HG03135 (cell line): ENCODE results near the gene ITSN1.

ENCODE experiments used
- ATAC-seq: cut with Tn5 transposase; IDR thresholded peaks from one replicate; pipeline ENCODE4 v1.9.1; 2021; ENCODE audit warnings: mild to moderate bottlenecking, moderate library complexity; ENCODE audit not compliant: unreplicated experiment

The ITSN1 gene

DNA sequence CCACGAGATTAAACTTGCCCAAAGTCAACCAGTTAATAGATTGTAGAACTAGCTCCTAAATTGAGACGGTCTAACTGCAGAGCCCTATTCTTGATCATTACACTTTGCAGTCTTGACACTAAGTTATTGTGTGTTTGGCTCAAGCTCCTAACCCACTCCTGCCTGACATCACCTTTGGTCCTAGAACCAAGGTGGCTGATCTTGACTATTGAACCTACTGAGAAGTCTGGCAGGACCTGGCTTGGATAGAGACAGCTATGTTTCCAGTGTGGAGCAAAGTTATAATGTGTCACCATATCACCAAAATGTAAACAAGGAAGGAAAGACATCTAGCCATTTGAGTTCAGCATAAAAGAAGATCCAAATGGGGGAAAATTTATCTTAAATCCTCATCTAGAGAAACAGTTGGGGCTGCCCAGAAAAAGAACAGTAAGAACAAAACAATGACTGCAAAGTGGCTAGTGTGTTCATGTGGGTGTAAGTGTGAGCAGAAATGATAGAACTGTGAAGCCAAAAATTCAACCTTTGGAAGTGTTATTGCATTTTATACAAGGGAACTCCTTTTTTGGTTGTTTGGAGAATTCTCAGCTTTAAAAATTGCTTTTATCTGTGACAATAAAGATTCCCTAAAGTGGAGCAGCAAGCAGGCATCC, 166.5 kb downstream of the ITSN1 start:
- no peak for ATAC-seq

GRCh38 chr21:33810766-33811165, 168.5 kb downstream of the ITSN1 start:
- no peak for ATAC-seq

DNA sequence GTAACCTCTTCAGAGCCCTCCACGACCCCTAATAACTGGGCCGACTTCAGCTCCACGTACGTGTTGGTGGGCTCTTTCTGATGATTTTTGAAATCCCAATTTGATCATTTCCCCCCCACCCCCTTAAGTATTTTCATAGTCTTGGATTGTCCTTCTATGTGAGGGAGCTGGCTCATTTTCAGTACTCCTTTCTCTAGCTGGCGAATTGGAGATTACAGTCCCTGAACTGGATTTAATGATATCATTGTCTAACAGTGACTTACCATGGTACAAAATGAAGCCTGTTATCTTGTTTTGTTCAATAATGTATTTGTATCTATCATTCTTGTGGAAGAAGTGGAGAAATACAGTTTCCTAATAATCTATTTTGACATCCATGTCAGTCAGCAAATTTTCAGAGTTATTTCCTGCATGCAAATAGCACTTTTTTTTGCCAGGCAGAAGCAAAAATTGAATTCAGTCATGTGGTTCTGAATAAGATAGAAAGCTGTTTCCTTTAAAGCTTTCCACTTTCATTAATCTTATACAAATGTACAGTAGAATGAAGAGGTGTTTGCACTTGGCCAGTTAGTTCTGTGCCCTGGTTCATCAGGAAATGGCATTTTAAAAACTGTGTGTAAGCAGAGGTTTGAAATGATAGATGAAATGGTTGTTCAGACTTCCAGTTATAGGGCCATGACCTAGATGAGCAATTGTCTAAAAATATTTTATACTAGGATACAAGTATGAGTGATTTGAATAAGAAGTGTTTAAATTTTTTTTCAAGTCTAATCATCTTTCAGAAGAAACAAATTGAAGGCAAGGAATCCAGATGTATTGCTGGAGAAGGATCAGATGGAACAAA, 169.1 kb downstream of the ITSN1 start:
- ATAC-seq = no peak

DNA sequence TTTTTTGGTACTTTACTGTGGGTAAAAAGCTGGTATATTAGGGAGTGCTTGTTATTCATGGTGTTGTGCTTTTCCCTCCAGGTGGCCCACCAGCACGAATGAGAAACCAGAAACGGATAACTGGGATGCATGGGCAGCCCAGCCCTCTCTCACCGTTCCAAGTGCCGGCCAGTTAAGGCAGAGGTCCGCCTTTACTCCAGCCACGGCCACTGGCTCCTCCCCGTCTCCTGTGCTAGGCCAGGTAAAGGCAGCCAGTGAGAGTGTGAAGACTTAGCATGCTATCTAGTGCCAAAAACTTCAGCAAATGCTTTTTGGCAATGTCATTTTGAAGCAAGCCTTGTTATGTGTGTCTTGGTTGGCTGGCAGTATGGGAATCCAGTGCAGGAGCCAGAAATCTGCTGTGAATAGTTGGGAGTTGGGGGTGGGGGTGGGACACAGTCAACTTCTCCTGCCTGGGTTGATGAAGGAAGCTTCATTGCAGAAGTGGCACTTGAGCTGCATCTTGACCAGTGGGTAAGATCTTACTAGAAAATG, 171.6 kb downstream of the ITSN1 start:
- ATAC-seq = no peak

GRCh38 chr21:33815143-33815707, 172.9 kb downstream of the ITSN1 start:
- ATAC-seq = no peak

GRCh38 chr21:33816174-33816573, 173.9 kb downstream of the ITSN1 start:
- ATAC-seq = no peak

DNA sequence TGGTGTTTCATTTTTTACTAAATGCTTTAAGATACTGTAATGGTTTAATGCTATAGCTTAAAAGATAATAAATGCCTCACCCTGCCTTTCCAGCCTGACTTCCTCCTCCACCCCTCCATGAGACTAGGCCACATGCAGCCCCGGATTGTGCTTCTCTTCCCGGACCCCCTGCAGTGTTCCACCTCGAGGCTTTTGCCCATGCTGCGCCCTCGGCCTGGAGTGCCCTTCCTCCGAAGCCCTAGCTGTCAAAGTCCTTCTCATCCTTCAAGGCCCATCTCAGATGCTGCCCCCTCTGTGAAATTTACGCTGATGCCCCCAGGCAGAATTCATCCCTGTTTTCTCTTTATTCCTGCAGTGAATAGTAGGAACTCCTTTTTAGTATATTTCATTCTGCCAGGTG, 174.8 kb downstream of the ITSN1 start:
- no peak for ATAC-seq

- ATAC-seq = no peak
Measured at GRCh38 chr21:33817663-33818451, 175.6 kb downstream of the ITSN1 start.

DNA sequence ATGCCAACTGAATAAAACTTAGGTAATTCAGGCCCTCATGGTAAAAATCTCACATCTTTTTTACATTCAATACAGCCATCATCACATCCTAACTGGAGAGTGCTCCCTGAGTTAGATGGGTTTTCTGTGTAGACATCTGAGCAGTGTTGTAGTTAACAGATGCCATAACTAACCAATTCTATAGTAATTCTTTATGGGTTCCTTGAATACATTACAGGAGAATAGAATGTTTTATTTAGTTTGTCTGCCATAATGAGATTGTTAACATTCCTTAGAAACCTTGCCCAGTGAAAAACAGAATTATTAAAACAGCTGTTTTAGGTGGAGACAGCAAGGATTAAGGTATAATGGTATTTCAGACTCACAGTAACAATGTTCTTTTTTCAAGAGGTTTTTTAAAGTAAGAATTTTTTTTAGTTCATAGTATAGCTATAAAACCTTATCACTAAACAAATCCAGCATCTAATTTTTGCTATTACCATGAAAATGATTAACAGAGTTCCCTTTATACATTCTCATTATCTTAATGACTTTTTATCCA, 178.0 kb downstream of the ITSN1 start:
- no peak for ATAC-seq

DNA sequence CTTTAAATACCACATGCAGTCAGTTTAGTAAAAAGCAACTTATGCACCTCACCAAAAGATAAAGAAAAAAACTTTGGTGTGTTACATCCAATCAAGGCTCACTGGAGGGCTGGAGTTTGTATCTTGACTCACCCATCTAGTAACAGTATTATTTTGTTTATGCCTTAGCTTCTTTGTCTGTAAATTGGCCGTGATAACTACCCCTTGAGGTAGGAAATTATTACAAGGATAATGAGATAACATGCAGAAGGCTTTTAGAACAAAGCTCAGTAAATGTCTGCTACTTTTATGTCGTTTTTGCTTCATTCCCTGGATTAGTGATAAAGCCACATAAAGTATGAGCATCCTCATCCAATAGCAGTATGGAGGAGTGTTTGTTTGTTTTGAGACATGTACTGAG, 178.5 kb downstream of the ITSN1 start:
- ATAC-seq = no peak

DNA sequence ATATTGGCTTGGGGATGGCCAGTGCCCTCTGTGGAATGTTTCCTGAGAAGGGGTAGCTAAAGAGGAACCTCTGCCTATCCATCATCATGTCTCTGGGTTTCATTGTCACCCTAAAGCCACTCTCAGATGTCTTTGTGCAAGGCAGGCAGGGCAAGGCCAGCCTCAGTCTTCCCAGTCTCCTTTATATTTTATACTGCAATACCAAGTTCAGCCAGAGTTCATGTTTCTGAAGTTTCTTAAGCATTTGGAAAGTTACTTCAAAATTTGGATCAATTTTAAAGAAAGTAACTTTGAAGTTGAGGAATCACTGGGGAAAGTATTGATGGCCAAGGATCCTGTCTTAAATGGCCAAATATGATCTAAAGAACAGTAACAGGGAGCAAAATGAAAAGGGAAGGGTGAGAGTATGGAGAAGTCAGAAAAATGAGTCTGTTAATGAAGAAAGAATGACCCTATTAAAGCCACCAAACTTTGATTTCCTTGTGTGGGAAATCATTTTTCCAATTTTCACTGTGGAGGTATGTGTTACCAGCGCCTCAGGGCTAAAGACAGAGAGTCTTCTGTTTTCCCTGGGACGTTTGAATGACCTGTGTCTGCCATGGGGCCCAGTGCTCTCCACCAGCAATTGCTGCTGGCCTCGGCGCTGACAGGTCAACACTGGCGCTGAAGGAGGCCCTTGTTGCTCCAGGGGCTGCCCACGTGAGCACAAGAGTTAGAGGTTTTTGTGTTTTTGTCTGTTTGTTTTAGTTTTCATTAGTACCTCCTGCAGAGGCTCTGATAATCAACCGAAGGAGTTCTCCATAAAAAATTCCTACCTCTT, 179.4 kb downstream of the ITSN1 start:
- ATAC-seq = no peak

GRCh38 chr21:33824156-33824941, 182.0 kb downstream of the ITSN1 start:
- no peak for ATAC-seq

DNA sequence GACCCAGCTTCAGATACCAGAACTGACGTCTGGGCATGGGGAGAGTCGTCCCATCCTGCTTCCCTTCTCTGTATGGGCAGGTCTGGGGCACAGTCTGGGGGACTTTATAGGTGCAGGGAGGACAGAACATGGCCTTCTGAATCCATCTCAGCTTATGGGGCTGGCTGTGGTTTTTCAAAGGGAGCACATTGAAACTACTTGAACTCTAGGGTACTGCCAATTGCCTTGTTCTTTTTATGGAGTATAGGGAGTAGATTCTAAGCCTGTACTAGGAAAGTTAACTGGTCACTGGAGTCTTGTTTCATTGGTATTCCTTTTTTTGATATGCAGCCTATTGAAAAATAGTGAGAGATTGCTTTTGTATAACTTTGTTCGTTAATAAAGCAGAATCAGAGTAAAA, 183.1 kb downstream of the ITSN1 start:
- ATAC-seq = no peak

- no peak for ATAC-seq
Measured at GRCh38 chr21:33825915-33826314, 183.6 kb downstream of the ITSN1 start.

DNA sequence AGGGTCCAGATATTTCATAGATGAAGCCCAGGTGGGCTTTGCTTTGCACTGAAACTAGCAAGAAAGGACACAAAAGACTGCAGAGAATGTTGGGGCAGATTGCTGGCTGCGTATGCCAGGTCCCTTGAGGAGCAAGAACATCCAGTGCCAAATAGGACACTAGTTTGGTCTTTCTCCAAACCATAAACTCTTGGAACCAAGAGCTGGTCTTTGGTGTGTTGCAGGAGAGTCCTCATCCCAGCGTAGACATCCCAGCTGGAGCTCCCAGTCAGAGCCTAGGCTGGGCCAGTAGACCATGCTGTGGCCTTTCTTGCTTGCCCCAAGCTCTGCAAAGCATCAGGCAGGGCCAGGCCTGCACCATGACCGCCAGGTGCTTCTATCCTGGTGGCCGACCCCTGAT, 185.8 kb downstream of the ITSN1 start:
- no peak for ATAC-seq

DNA sequence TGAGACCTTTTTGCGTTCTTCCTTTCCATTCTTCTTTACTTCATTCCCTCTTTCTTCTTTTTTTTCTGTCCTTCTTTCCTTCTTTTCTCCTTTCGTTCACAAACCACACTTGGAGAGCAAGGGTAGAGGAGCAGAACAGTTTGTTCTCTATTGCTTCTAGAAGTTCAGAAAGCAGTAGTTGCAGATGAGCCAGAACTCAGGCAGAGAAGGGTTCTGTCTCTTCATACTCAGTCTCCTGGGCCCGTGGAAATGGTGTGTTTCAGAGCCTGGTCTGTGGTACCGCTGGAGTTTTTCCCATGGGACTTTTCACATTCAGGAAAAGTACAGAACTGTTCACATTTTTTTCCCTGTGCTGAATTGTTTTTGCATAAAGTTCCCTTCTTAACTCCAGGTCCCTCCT, 186.3 kb downstream of the ITSN1 start:
- no peak for ATAC-seq

DNA sequence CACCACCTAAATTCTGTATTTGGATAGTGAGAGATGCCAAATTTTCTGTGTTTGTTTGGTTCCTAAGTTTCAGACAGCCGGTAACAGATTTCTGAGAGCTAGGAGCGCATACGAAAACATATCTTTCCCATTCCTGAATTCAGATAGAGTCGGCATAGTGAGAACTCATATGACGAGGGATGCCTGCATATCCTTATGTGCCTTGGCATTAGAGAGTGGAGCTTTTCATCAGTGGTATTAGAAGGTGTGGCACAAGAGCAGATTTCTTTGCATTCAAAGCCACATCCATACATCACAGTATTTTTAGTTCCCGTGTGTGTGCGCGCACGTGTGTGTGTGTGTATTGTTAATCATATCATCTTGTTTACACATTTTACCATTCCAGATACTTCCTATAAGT, 187.5 kb downstream of the ITSN1 start:
- no peak for ATAC-seq

DNA sequence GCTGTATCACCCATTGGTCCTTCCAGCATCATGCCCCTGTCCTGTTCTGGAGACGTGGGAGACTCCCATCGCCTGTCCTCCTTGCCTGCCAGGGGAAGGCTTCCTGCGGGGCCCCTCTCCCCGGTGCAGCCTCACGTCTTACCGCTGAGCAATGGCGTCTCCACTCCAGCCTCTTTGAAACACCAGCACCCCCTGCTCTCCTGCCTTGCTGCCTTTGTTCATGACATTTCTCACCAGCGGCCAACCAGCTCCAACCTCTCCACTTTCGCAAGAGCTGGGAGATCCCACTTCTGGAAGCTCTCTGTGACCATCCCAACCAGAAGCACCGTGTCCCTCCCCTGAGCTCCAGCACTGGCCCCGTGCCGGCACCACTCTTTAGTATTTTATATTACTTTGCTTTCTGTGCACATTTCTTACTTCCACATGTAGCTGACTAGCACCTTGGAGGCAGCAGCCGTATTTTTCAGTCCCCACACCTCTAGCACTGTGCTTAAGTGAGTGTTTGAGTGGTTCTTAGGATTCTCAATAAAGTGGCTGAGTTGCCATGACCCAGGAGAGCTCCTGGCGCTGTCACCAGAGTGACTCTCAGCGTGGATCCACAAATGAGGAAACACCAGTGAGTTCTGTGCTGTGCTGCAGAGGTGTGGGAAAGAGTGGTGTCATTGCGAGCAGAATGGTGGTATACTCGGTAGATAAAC, 189.8 kb downstream of the ITSN1 start:
- ATAC-seq = no peak
